Esophagus muscularis mucosa (tissue), 4 donors: ENCODE results near the gene ATP6AP1. TPM values are rescaled to one million over a fixed set of nuclear protein-coding genes. Genes with fewer than 3 reads are reported as not detected.

Experiments
- DNase-seq: peaks from one replicate; pipeline ENCODE4 v3.0.0-alpha.2; 2017; ENCODE audit errors: extremely low spot score
- H3K27ac ChIP-seq, 4 donors: fragments of 200-600 bp; sonication (generic); replicated peaks in 1 of 4; 1 replicate in 3 of 4; 2 replicates in 1 of 4; pipeline ENCODE4 v1.5.1; 2016 to 2019; ENCODE audit warnings: mild to moderate bottlenecking in 1 of 4
- H3K27me3 ChIP-seq, 4 donors: fragments of 200-600 bp; sonication (generic); one replicate each; pipeline versions ENCODE4 v1.5.1 to v1.6.0; 2016 to 2019
- H3K36me3 ChIP-seq, 4 donors: fragments of 200-600 bp; sonication (generic); one replicate each; pipeline ENCODE4 v1.5.1; 2016 to 2019
- H3K4me1 ChIP-seq, 4 donors: fragments of 200-600 bp; sonication (generic); one replicate each; pipeline ENCODE4 v1.5.1; 2016 to 2019
- H3K4me3 ChIP-seq, 4 donors: fragments of 200-600 bp; sonication (generic); 1 replicate in 2 of 4; 2 replicates in 2 of 4; pipeline ENCODE4 v1.5.1; 2016 to 2019; ENCODE audit warnings: mild to moderate bottlenecking in 4 of 4, moderate library complexity in 1 of 4
- H3K9me3 ChIP-seq, 4 donors: fragments of 200-600 bp; sonication (generic); 1 replicate in 3 of 4; 2 replicates in 1 of 4; pipeline ENCODE4 v1.5.1; 2016 to 2019
- CTCF ChIP-seq, 3 experiments: fragments of 200-600 bp in 2 of 3; fragments of 450-650 bp in 1 of 3; sonication (generic) in 2 of 3; IDR thresholded peaks; one replicate each; pipeline ENCODE4 v1.5.1; 2017 to 2019; ENCODE audit warnings: antibody characterized with exemption in 3 of 3, mild to moderate bottlenecking in 2 of 3, moderate library complexity in 1 of 3
- EP300 ChIP-seq: sonication (generic); formaldehyde crosslinking; IDR thresholded peaks from one replicate; pipeline ENCODE4 v1.6.1; 2017; ENCODE audit warnings: antibody characterized with exemption
- POLR2A ChIP-seq: fragments of 450-650 bp; IDR thresholded peaks from one replicate; pipeline ENCODE4 v1.6.1; 2017; ENCODE audit warnings: antibody characterized with exemption, moderate library complexity, mild to moderate bottlenecking, low read depth
- POLR2AphosphoS5 ChIP-seq, 2 donors: sonication (generic); formaldehyde crosslinking; IDR thresholded peaks; one replicate each; pipeline ENCODE4 v1.6.1; 2017; ENCODE audit warnings: antibody characterized with exemption in 2 of 2
- whole genome bisulfite sequencing: methylation state at CpG from one replicate; pipeline ENCODE4 v1.1.5; 2018; 5-methylcytosine and 5-hydroxymethylcytosine counted together
- intact Hi-C: fragments of 100-400 bp; cut with DNase I; formaldehyde crosslinking; loops from one replicate; pipeline ENCODE4 v1.15.1; 2023
- total RNA-seq, 4 donors: library from RNA; depleted of rRNA; stranded (reverse); fragments of >200 nt; gene quantifications; one replicate each; pipeline versions ENCODE4 v1.1.0 to v1.2.1, GENCODE V29; 2016

ATP6AP1 gene
- total RNA-seq, 4 donors from 2014 or later = 27.4 to 67.2 (median 34.7) TPM

DNA sequence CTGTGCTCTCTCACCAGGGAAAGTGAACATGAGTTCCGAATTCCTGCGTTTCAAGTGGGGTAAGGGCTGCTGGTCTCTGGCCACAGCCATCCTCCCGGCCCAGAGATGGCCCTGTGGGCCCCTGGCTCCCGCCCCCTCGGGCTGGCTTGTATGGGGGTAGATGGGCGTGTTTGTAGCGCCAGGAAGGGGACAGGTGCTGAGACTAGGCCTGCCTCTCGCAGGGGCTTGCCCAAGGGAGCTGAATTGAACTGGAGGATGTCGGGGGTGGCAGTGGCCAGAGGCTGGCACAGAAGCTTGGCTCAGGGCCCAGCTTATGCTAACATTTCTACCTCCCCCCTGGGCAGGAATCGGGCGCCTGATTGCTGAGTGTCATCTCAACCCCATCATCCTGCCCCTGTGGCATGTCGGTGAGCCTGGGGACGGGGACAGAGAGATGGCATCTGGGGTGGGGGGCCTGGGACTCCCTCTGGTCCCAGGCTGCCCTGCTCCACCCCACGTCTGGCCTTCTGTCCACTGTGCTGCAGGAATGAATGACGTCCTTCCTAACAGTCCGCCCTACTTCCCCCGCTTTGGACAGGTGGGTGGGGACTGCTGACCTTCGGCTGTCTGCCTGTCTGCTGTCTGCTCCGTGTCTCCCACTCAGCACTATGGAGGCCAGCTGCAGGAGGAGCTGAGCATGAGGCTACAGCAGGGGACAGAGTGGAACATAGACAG lies 8.6 kb upstream of the ATP6AP1 start:
- Histone ChIP-seq H3K27ac (peak overlapping the region; percentile 15 to 33 (median 20)), H3K9me3 (no peaks in the 10 kb centered on the region), H3K36me3 (peaks cover 0 to 24% (median 8%) of the 10 kb centered on the region in 4 donors), H3K4me3 (no peak overlapping the region), H3K27me3 (no peaks in the 10 kb centered on the region), H3K4me1 (peaks cover 4 to 9% (median 6%) of the 10 kb centered on the region in 4 donors)
- TF ChIP-seq CTCF (IDR thresholded peaks at IDR 0.05) (no peak), POLR2AphosphoS5 (IDR thresholded peaks at IDR 0.05) (no peak), POLR2A (no peak), EP300 (no peak)
- WGBS = 73% methylated on average over 12 of the region's 19 CpGs
- intact Hi-C loops = no loop called here
- DNase-seq = no peak

DNA sequence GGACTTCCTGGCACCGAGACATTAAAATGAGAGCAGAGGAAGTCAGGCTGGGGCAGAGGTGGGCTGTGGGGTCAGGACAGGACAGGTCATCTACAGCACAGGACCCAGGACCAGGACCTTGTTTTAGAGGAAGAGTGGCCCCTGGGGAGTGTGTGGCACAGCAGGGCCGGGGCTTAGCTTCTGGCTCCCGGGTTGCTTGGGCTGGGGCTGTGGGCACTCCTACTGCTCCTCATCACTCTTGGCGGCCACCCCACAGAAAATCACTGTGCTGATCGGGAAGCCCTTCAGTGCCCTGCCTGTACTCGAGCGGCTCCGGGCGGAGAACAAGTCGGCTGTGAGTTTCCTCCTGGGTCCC lies 8.1 kb upstream of the ATP6AP1 start:
- Histone ChIP-seq H3K4me1 (peaks cover 4 to 9% (median 6%) of the 10 kb centered on the region in 4 donors), H3K4me3 (no peak overlapping the region), H3K27ac (peak overlapping the region in 3 of 4 donors; percentile 15 to 21 (median 20)), H3K36me3 (peaks cover 0 to 20% (median 5%) of the 10 kb centered on the region in 4 donors), H3K9me3 (no peaks in the 10 kb centered on the region), H3K27me3 (no peaks in the 10 kb centered on the region)
- TF ChIP-seq CTCF (IDR thresholded peaks at IDR 0.05) (no peak), EP300 (no peak), POLR2A (no peak), POLR2AphosphoS5 (IDR thresholded peaks at IDR 0.05) (no peak)
- intact Hi-C loops = no loop called here
- WGBS = 78% methylated on average over 3 of the region's 10 CpGs
- DNase-seq = no peak

DNA sequence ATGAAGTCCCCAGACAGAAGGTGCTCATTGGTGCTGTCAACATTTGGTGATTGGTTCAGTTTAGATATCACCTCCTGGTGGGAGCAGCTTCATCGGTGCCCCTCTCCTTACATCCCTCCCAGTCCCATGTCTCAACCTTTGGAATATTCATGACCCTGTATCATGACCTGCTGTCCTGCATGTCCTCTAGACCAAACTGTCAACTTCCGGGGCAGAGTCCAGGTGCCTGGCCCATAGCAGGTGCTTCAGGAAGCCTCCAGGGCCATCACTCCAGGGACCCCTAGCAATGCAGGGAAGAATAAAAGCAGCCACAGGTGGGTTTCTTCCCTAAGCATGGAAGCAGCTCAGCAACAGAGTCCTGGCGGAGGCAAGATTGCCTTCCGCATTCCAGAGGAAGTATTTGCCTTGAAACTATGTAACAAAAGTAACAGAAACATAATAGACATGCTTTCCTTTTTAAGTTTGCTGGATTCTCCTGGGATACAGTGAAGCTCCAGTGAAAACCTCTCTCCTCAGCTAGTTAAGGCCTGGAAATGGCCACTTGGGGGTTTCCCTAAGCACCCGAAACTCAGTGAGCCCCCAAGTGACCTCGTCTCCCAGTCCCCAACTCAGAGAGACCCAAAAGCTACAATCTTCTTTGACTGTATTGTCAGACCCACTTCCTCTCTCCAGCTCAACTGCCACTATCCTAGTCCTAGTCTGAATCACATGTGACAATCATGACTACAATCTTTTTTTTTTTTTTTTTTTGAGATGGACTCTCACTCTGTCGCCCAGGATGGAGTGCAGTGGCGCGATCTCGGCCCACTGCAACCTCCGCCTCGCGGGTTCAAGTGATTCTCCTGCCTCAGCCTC lies 1.3 kb upstream of the ATP6AP1 start:
- H3K27ac ChIP-seq = peak overlapping the region in 2 of 4 donors; percentile 14 to 85
- H3K36me3 ChIP-seq = peaks cover 0 to 9% (median 4%) of the 10 kb centered on the region in 4 donors
- no peak for DNase-seq
- intact Hi-C loops = no loop called here
- no peaks in the 10 kb centered on the region for H3K9me3 ChIP-seq
- peaks cover 5 to 34% (median 33%) of the 10 kb centered on the region in 4 donors for H3K4me1 ChIP-seq
- H3K27me3 ChIP-seq = no peaks in the 10 kb centered on the region
- 87% methylated on average over 12 of the region's 13 CpGs for WGBS
- no peak for TF ChIP-seq EP300
- H3K4me3 ChIP-seq = peak overlapping the region in 2 of 4 donors; percentile 75 to 84

GRCh38 chrX:154429711-154430110 lies 1.2 kb downstream of the ATP6AP1 start:
- intact Hi-C loops = no loop called here
- Histone ChIP-seq H3K36me3 (peaks cover 0 to 35% (median 29%) of the 10 kb centered on the region in 4 donors), H3K27me3 (no peaks in the 10 kb centered on the region), H3K4me1 (peaks cover 5 to 34% (median 33%) of the 10 kb centered on the region in 4 donors), H3K4me3 (peak overlapping the region; percentile 69 to 84 (median 75)), H3K27ac (no peak overlapping the region), H3K9me3 (no peaks in the 10 kb centered on the region)
- 68% methylated on average over 2 of the region's 2 CpGs for WGBS
- no peak for TF ChIP-seq POLR2A
- no peak for TF ChIP-seq CTCF (IDR thresholded peaks at IDR 0.05)
- DNase-seq = no peak

DNA sequence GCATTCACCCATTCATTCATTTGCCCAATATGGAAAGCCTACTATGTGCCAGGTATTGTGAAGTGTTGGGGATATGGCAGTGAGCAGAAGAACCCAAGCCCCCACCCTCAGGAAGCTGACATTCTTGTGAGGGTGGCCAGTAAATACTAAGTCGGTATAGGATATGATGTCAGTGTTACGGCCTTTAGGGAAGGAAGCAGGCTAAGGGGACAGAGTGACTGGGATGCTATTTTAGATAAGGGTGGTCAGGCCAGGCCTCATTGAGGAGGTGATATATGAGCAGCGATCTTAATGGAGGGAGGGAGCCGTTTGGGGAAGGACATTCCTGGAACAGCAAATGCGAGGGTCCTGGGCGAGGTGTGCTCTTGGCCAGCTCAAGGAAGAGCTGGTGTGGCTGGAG lies 2.0 kb downstream of the ATP6AP1 start:
- Histone ChIP-seq H3K4me3 (no peak overlapping the region), H3K4me1 (peaks cover 5 to 34% (median 33%) of the 10 kb centered on the region in 4 donors), H3K9me3 (no peaks in the 10 kb centered on the region), H3K27ac (peak overlapping the region in 1 of 4 donors; percentile 26), H3K27me3 (no peaks in the 10 kb centered on the region), H3K36me3 (peaks cover 0 to 43% (median 36%) of the 10 kb centered on the region in 4 donors)
- no peak for DNase-seq
- TF ChIP-seq POLR2A (no peak), POLR2AphosphoS5 (IDR thresholded peaks at IDR 0.05) (no peak), EP300 (no peak), CTCF (IDR thresholded peaks at IDR 0.05) (no peak)
- 63% methylated on average over 6 of the region's 6 CpGs for WGBS
- intact Hi-C loops = no loop called here
